Adipose tissue (tissue), 3 donors: ENCODE results near the gene ROPN1. TPM values are rescaled to one million over a fixed set of nuclear protein-coding genes. Genes with fewer than 3 reads are reported as not detected.
"Not testable (repeated sequence)": the region's sequence is repeated elsewhere in the genome, so short reads cannot be mapped to it uniquely, and the experiment has no call there.

Source experiments
- H3K27ac ChIP-seq: one replicate; pipeline ENCODE4 v1.5.1; 2013; ENCODE audit warnings: low read depth, low read length
- WGBS, 3 donors: extraction: QIAGEN DNeasy Blood & Tissue Kit; methylation state at CpG; one replicate each; pipeline ENCODE4 v1.1.7; 2013; 5-methylcytosine and 5-hydroxymethylcytosine counted together
- polyA plus RNA-seq, 3 donors: library from polyadenylated mRNA; stranded (reverse); fragments of 200-250 nt; gene quantifications; one replicate each; pipeline ENCODE4 v1.2.3, GENCODE V29; 2013
- donor health status: healthy with polysubstance abuse.
- donor health status: Bipolar disorder and iron deficiency.
- donor health status: healthy.

Gene ROPN1
- polyA plus RNA-seq, 3 donors: not detected

GRCh38 chr3:124002405-124003079, 10.6 kb upstream of the ROPN1 start:
- 54 to 69% (median 59%) methylated on average over 2 of the region's 2 CpGs for WGBS, 3 donors
- not testable (repeated sequence) for H3K27ac ChIP-seq

GRCh38 chr3:124001366-124001765, 9.4 kb upstream of the ROPN1 start:
- not testable (repeated sequence) for H3K27ac ChIP-seq
- 71 to 80% (median 71%) methylated on average over 6 of the region's 6 CpGs for WGBS, 3 donors

GRCh38 chr3:123997543-123997942, 5.6 kb upstream of the ROPN1 start:
- 79 to 85% (median 83%) methylated on average over 2 of the region's 2 CpGs for WGBS, 3 donors

GRCh38 chr3:123993818-123994217, 1.9 kb upstream of the ROPN1 start:
- WGBS, 3 donors: 72 to 80% (median 72%) methylated on average over 1 of the region's 1 CpG
- H3K27ac ChIP-seq: no peak overlapping the region

More at GRCh38 chr3:123997543-123997942, 5.6 kb upstream of the ROPN1 start:
- no peak overlapping the region for H3K27ac ChIP-seq

- no peak overlapping the region for H3K27ac ChIP-seq
- WGBS, 3 donors: 74 to 84% (median 75%) methylated on average over 3 of the region's 3 CpGs
Measured at GRCh38 chr3:123986427-123986826, 5.5 kb downstream of the ROPN1 start.

GRCh38 chr3:123984957-123985356, 7.0 kb downstream of the ROPN1 start:
- WGBS, 3 donors: 74 to 77% (median 74%) methylated on average over 3 of the region's 3 CpGs
- H3K27ac ChIP-seq: no peak overlapping the region

GRCh38 chr3:123984350-123984749, 7.6 kb downstream of the ROPN1 start:
- WGBS, 3 donors: 88 to 100% (median 91%) methylated on average over 1 of the region's 1 CpG
- no peak overlapping the region for H3K27ac ChIP-seq

- not testable (repeated sequence) for H3K27ac ChIP-seq
- WGBS, 3 donors: 65 to 87% (median 85%) methylated on average over 4 of the region's 4 CpGs
Measured at GRCh38 chr3:123981317-123981716, 10.6 kb downstream of the ROPN1 start.

- 64 to 74% (median 72%) methylated on average over 4 of the region's 4 CpGs for WGBS, 3 donors
- no peak overlapping the region for H3K27ac ChIP-seq
Measured at GRCh38 chr3:123980539-123980938, 11.4 kb downstream of the ROPN1 start.

- H3K27ac ChIP-seq: not testable (repeated sequence)
- WGBS, 3 donors: 11 to 12% (median 12%) methylated on average over 25 to 27 of the region's 29 CpGs
Measured at GRCh38 chr3:123979525-123980501, 12.1 kb downstream of the ROPN1 start.

- not testable (repeated sequence) for H3K27ac ChIP-seq
- 50 to 96% (median 94%) methylated on average over 7 of the region's 7 CpGs for WGBS, 3 donors
Measured at GRCh38 chr3:123976904-123977303, 15.0 kb downstream of the ROPN1 start.

GRCh38 chr3:123976181-123976898, 15.6 kb downstream of the ROPN1 start:
- 59 to 82% (median 73%) methylated on average over 4 of the region's 4 CpGs for WGBS, 3 donors

GRCh38 chr3:123975030-123975429, 16.9 kb downstream of the ROPN1 start:
- H3K27ac ChIP-seq: not testable (repeated sequence)
- WGBS, 3 donors: 61 to 78% (median 75%) methylated on average over 4 to 5 of the region's 7 CpGs

More at GRCh38 chr3:123976181-123976898, 15.6 kb downstream of the ROPN1 start:
- H3K27ac ChIP-seq: not testable (repeated sequence)

GRCh38 chr3:123971406-123971805, 20.5 kb downstream of the ROPN1 start:
- no peak overlapping the region for H3K27ac ChIP-seq

- 32 to 43% (median 36%) methylated on average over 2 of the region's 2 CpGs for WGBS, 3 donors
- H3K27ac ChIP-seq: not testable (repeated sequence)
Measured at GRCh38 chr3:123967260-123967659, 24.7 kb downstream of the ROPN1 start.

GRCh38 chr3:123966799-123967198, 25.1 kb downstream of the ROPN1 start:
- WGBS, 3 donors: 40 to 86% (median 50%) methylated on average over 1 of the region's 1 CpG
- H3K27ac ChIP-seq: not testable (repeated sequence)

- H3K27ac ChIP-seq: not testable (repeated sequence)
- WGBS, 3 donors: 69 to 88% (median 75%) methylated on average over 1 of the region's 1 CpG
Measured at GRCh38 chr3:123964793-123965192, 27.1 kb downstream of the ROPN1 start.

GRCh38 chr3:123961508-123961856, 30.4 kb downstream of the ROPN1 start:
- 4 to 8% (median 6%) methylated on average over 15 of the region's 15 CpGs for WGBS, 3 donors
- no peak overlapping the region for H3K27ac ChIP-seq
